ENCODE data around the gene TSPAN13.

Gene TSPAN13

GRCh38 chr7:16712916-16713315 lies 40.6 kb upstream of the TSPAN13 start:
- H3K27me3 ChIP-seq, result no peaks in the 10 kb centered on the region
- H3K36me3 ChIP-seq, result no peaks in the 10 kb centered on the region
- no peak overlapping the region for H3K4me3 ChIP-seq (ENCODE audit: low read depth in 1 of 2, low read length in 1 of 2)
- TF ChIP-seq, protein P1, sequence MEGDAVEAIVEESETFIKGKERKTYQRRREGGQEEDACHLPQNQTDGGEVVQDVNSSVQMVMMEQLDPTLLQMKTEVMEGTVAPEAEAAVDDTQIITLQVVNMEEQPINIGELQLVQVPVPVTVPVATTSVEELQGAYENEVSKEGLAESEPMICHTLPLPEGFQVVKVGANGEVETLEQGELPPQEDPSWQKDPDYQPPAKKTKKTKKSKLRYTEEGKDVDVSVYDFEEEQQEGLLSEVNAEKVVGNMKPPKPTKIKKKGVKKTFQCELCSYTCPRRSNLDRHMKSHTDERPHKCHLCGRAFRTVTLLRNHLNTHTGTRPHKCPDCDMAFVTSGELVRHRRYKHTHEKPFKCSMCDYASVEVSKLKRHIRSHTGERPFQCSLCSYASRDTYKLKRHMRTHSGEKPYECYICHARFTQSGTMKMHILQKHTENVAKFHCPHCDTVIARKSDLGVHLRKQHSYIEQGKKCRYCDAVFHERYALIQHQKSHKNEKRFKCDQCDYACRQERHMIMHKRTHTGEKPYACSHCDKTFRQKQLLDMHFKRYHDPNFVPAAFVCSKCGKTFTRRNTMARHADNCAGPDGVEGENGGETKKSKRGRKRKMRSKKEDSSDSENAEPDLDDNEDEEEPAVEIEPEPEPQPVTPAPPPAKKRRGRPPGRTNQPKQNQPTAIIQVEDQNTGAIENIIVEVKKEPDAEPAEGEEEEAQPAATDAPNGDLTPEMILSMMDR (IDR thresholded peaks at IDR 0.05), result no peak
- H3K4me1 ChIP-seq (ENCODE audit: control insufficient read depth in 1 of 2, insufficient read depth in 1 of 2, low read depth in 1 of 2, low read length in 1 of 2), result no peaks in the 10 kb centered on the region
- H3K9me3 ChIP-seq, result no peaks in the 10 kb centered on the region
- H3K27ac ChIP-seq, result no peak overlapping the region

GRCh38 chr7:16715928-16716327 lies 37.6 kb upstream of the TSPAN13 start:
- H3K4me3 ChIP-seq (ENCODE audit: low read depth in 1 of 2, low read length in 1 of 2), result no peak overlapping the region

GRCh38 chr7:16718111-16718656 lies 35.4 kb upstream of the TSPAN13 start:
- Histone ChIP-seq H3K4me3 (ENCODE audit: low read depth in 1 of 2, low read length in 1 of 2) (no peak overlapping the region), H3K27ac (no peak overlapping the region), H3K4me1 (ENCODE audit: control insufficient read depth in 1 of 2, insufficient read depth in 1 of 2, low read depth in 1 of 2, low read length in 1 of 2) (no peaks in the 10 kb centered on the region), H3K9me3 (no peaks in the 10 kb centered on the region), H3K27me3 (no peaks in the 10 kb centered on the region), H3K36me3 (no peaks in the 10 kb centered on the region)
- TF ChIP-seq, protein P1 (IDR thresholded peaks at IDR 0.05), result no peak

More at GRCh38 chr7:16715928-16716327, 37.6 kb upstream of the TSPAN13 start:
- Histone ChIP-seq H3K27ac (no peak overlapping the region), H3K36me3 (no peaks in the 10 kb centered on the region), H3K4me1 (ENCODE audit: control insufficient read depth in 1 of 2, insufficient read depth in 1 of 2, low read depth in 1 of 2, low read length in 1 of 2) (no peaks in the 10 kb centered on the region), H3K27me3 (no peaks in the 10 kb centered on the region), H3K9me3 (no peaks in the 10 kb centered on the region)
- TF ChIP-seq, protein P1 (IDR thresholded peaks at IDR 0.05), result no peak

DNA sequence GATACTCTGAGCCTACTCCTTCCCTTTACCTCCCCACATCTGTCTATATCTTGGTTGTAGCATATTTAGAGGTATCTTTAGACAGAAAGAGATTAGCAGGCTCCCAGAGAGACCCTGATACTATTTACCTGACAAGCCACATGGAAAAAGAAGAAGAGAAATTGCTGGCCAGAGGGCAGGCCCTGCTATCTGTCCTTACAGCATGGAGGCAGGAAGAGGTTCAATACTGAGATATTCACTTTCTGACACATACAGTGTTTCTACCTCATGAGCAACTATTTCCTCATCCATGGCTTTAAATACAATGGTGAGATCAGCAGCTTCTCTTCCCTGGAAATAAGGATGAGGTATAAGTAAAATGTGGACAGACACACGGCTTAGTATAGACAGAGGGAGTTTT lies 33.9 kb upstream of the TSPAN13 start:
- Histone ChIP-seq H3K4me3 (ENCODE audit: low read depth in 1 of 2, low read length in 1 of 2) (no peak overlapping the region), H3K27ac (no peak overlapping the region)
- TF ChIP-seq, protein P1 (IDR thresholded peaks at IDR 0.05), result no peak

DNA sequence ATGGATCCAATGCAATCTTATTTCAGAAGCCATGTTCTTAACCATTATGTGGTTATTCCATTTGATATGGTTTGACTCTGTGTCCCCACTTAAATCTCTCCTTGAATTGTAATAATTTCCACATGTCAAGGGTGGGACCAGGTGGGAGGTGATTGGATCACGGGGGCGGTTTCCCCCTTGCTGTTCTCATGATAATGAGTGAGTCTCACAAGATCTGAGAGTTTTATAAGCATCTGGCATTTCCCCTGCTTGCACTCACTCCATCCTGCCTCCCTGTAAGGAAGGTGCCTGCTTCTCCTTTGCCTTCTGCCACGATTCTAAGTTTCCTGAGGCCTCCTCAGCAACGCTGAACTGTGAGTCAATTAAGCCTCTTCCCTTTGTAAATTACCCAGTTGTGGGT lies 32.0 kb upstream of the TSPAN13 start:
- no peaks in the 10 kb centered on the region for H3K27me3 ChIP-seq
- no peaks in the 10 kb centered on the region for H3K36me3 ChIP-seq
- no peaks in the 10 kb centered on the region for H3K9me3 ChIP-seq
- TF ChIP-seq, protein P1 (IDR thresholded peaks at IDR 0.05), result no peak
- H3K4me3 ChIP-seq (ENCODE audit: low read depth in 1 of 2, low read length in 1 of 2), result no peak overlapping the region
- no peaks in the 10 kb centered on the region for H3K4me1 ChIP-seq (ENCODE audit: control insufficient read depth in 1 of 2, insufficient read depth in 1 of 2, low read depth in 1 of 2, low read length in 1 of 2)
- no peak overlapping the region for H3K27ac ChIP-seq

More for the DNA sequence above, 33.9 kb upstream of the TSPAN13 start:
- Histone ChIP-seq H3K4me1 (ENCODE audit: control insufficient read depth in 1 of 2, insufficient read depth in 1 of 2, low read depth in 1 of 2, low read length in 1 of 2) (no peaks in the 10 kb centered on the region), H3K9me3 (no peaks in the 10 kb centered on the region), H3K36me3 (no peaks in the 10 kb centered on the region), H3K27me3 (no peaks in the 10 kb centered on the region)
